K562 (cell line): ENCODE results near the gene TTLL9. TPM values are rescaled to one million over a fixed set of nuclear protein-coding genes. Genes with fewer than 3 reads are reported as not detected.

Experiments used
- AFF1 ChIP-seq, 2 experiments: fragments of 450-650 bp; IDR thresholded peaks; 2 replicates each; pipeline ENCODE4 v1.6.1; 2018; ENCODE audit warnings: mild to moderate bottlenecking in 2 of 2, low read depth in 1 of 2; ENCODE audit not compliant: partially characterized antibody in 2 of 2
- CREB3L1 ChIP-seq: fragments of 450-650 bp; IDR thresholded peaks from 2 replicates; pipeline ENCODE4 v1.6.1; 2014; ENCODE audit warnings: low read depth, mild to moderate bottlenecking, moderate library complexity, borderline replicate concordance
- ESRRB ChIP-seq: fragments of 250-450 bp; sonication (Bioruptor Pico); IDR thresholded peaks from 2 replicates; pipeline ENCODE4 v1.5.0; 2020; ENCODE audit warnings: mild to moderate bottlenecking, moderate library complexity, borderline replicate concordance
- HNRNPLL ChIP-seq: fragments of 200-400 bp; formaldehyde crosslinking; IDR thresholded peaks from 2 replicates; pipeline ENCODE4 v1.6.1; 2017; ENCODE audit warnings: low read length, low read depth, mild to moderate bottlenecking; ENCODE audit not compliant: poor library complexity, severe bottlenecking
- HSF4 ChIP-seq: fragments of 250-450 bp; sonication (Bioruptor Pico); IDR thresholded peaks from 2 replicates; pipeline ENCODE4 v2.1.2; 2022; ENCODE audit warnings: mild to moderate bottlenecking, moderate library complexity, borderline replicate concordance
- KLF16 ChIP-seq: IDR thresholded peaks from 2 replicates; pipeline ENCODE4 v1.6.1; 2016; ENCODE audit warnings: antibody characterized with exemption
- NFYB ChIP-seq: IDR thresholded peaks from 2 replicates; pipeline ENCODE4 v1.6.1; 2011; ENCODE audit warnings: mild to moderate bottlenecking, moderate library complexity; ENCODE audit not compliant: insufficient read length; ENCODE audit errors: extremely low read depth
- POLR3G ChIP-seq: IDR thresholded peaks from 2 replicates; pipeline ENCODE4 v1.6.1; 2011; ENCODE audit not compliant: insufficient read length, insufficient replicate concordance; ENCODE audit errors: extremely low read depth
- RBM15 ChIP-seq: fragments of 200-400 bp; formaldehyde crosslinking; IDR thresholded peaks from 2 replicates; pipeline ENCODE4 v1.6.1; 2018; ENCODE audit warnings: mild to moderate bottlenecking, low read length, moderate library complexity; ENCODE audit not compliant: insufficient read depth
- RBM25 ChIP-seq: fragments of 200-400 bp; formaldehyde crosslinking; IDR thresholded peaks from 2 replicates; pipeline ENCODE4 v1.6.1; 2018; ENCODE audit warnings: low read length, low read depth, moderate library complexity; ENCODE audit not compliant: severe bottlenecking
- TFE3 ChIP-seq: fragments of 450-650 bp; formaldehyde crosslinking; IDR thresholded peaks from 2 replicates; pipeline ENCODE4 v1.4.0; 2020; ENCODE audit warnings: mild to moderate bottlenecking, mixed read lengths
- USF1 ChIP-seq: sonication (generic); formaldehyde crosslinking; IDR thresholded peaks from 2 replicates; pipeline ENCODE4 v1.9.0; 2022; ENCODE audit warnings: mild to moderate bottlenecking, missing genetic modification reagents
- ZNF280A ChIP-seq: fragments of 450-650 bp; IDR thresholded peaks from 2 replicates; pipeline ENCODE4 v1.6.1; 2018; ENCODE audit warnings: mild to moderate bottlenecking, low read depth; ENCODE audit not compliant: partially characterized antibody
- ZNF444 ChIP-seq: fragments of 250-450 bp; sonication (Bioruptor Pico); IDR thresholded peaks from 2 replicates; pipeline ENCODE4 v1.4.0; 2020; ENCODE audit warnings: mild to moderate bottlenecking, moderate library complexity
- ZNF507 ChIP-seq: conservative IDR thresholded peaks from 2 replicates; pipeline ENCODE4 v1.6.1; 2017; ENCODE audit warnings: missing genetic modification characterization, missing compliant biosample characterization
- ZNF589 ChIP-seq: fragments of 200-800 bp; sonication (Bioruptor generic); IDR thresholded peaks from 2 replicates; pipeline ENCODE4 v1.6.1; 2016; ENCODE audit warnings: low read depth, missing genetic modification characterization, missing compliant biosample characterization
- polyA plus RNA-seq, 8 experiments: library from polyadenylated mRNA; depleted of rRNA in 4 of 8; stranded (reverse) in 5 of 8; unstranded in 3 of 8; fragments of >200 nt; fragmentation: Nextera tagmentation in 2 of 8; fragmentation: Illumina TruSeq in 1 of 8; extraction: Ambion mirVana in 2 of 8; extraction: Trizol in 1 of 8; gene quantifications; 2 replicates each; pipeline versions ENCODE4 v1.2.1 to v1.2.3, GENCODE V29; 2011 to 2014; ENCODE audit warnings: inconsistent platforms in 1 of 8, missing spikeins in 1 of 8
- total RNA-seq, 7 experiments: library from RNA; depleted of rRNA in 6 of 7; stranded (reverse); fragments of >200 nt in 6 of 7; fragmentation: Illumina TruSeq in 2 of 7; extraction: Trizol in 2 of 7; gene quantifications; 2 replicates each; pipeline versions ENCODE4 v1.2.1 to v1.2.3, GENCODE V29; 2011 to 2021; ENCODE audit warnings: low replicate concordance in 1 of 7

Gene TTLL9
- total and polyA plus RNA-seq, 9 of the 15 experiments (the other 6 are each of a cell fraction or from before 2014, with no cell fraction given): 0.06 to 0.07 TPM; not detected in 7

GRCh38 chr20:31948008-31948407, 77.6 kb downstream of the TTLL9 start (continued):
- no peak for TF ChIP-seq ZNF444 (CRISPR knock-in tag)
- TF ChIP-seq RBM25: no peak
- 0 out of 2 replicates have a peak, but pooled peaks have one; percentile 1 for TF ChIP-seq TFE3
- TF ChIP-seq KLF16: no peak
- TF ChIP-seq USF1: peak; percentile 88
- TF ChIP-seq CREB3L1: no peak
- no peak for TF ChIP-seq ZNF589 (CRISPR knock-in tag)
- TF ChIP-seq AFF1 (IDR thresholded peaks at IDR 0.05; ENCODE audit: low read depth in 1 of 2, partially characterized antibody in 2 of 2): no peak
- no peak for TF ChIP-seq RBM15
- peak; percentile 64 for TF ChIP-seq ZNF280A
- no peak for TF ChIP-seq HNRNPLL
- no peak for TF ChIP-seq HSF4 (CRISPR knock-in tag)
- TF ChIP-seq POLR3G: no peak
- TF ChIP-seq ZNF507 (tag): no peak
- TF ChIP-seq ESRRB: no peak
- peak; percentile 35 for TF ChIP-seq NFYB
